K562 (cell line): ENCODE measurements around the gene FAM219B. TPM values are rescaled to one million over a fixed set of nuclear protein-coding genes. Genes with fewer than 3 reads are reported as not detected.

Source experiments
- BDP1 ChIP-seq: IDR thresholded peaks from 3 replicates; pipeline ENCODE4 v1.6.1; 2011; ENCODE audit not compliant: insufficient read length, insufficient read depth
- BRD4 ChIP-seq: fragments of 200-600 bp; sonication (generic); IDR thresholded peaks from 2 replicates; pipeline ENCODE4 v1.6.1; 2017; ENCODE audit warnings: inconsistent platforms
- BRF2 ChIP-seq: IDR thresholded peaks from 3 replicates; pipeline ENCODE4 v1.6.1; 2011; ENCODE audit warnings: borderline replicate concordance, mild to moderate bottlenecking; ENCODE audit not compliant: insufficient read length, insufficient read depth
- CHD2 ChIP-seq: IDR thresholded peaks from 2 replicates; pipeline ENCODE4 v1.6.1; 2011; ENCODE audit warnings: low read depth, low read length
- ESRRB ChIP-seq: fragments of 250-450 bp; sonication (Bioruptor Pico); IDR thresholded peaks from 2 replicates; pipeline ENCODE4 v1.5.0; 2020; ENCODE audit warnings: mild to moderate bottlenecking, moderate library complexity, borderline replicate concordance
- ETV6 ChIP-seq, 3 experiments: fragments of 150-350 bp in 1 of 3; sonication (generic) in 1 of 3; formaldehyde crosslinking in 1 of 3; IDR thresholded peaks; 2 replicates each; pipeline versions ENCODE4 v1.6.1 to v1.8.0; 2014 to 2022; ENCODE audit warnings: borderline replicate concordance in 2 of 3, low read depth in 2 of 3, antibody characterized with exemption in 1 of 3, low read length in 1 of 3, mild to moderate bottlenecking in 1 of 3, missing genetic modification reagents in 1 of 3
- FUS ChIP-seq: fragments of 200-400 bp; formaldehyde crosslinking; optimal IDR thresholded peaks from 2 replicates; pipeline ENCODE3; 2017; ENCODE audit warnings: low read depth, low read length
- GTF2E2 ChIP-seq: fragments of 200-800 bp; sonication (Bioruptor generic); IDR thresholded peaks from 2 replicates; pipeline ENCODE4 v1.6.1; 2016; ENCODE audit warnings: missing genetic modification characterization, missing compliant biosample characterization
- HDAC1 ChIP-seq, 2 experiments: fragments of 450-650 bp; IDR thresholded peaks; 2 replicates each; pipeline ENCODE4 v1.6.1; 2016 to 2017; ENCODE audit warnings: inconsistent platforms in 1 of 2, mild to moderate bottlenecking in 1 of 2, moderate library complexity in 1 of 2
- HDAC8 ChIP-seq: fragments of 450-650 bp; IDR thresholded peaks from 2 replicates; pipeline ENCODE4 v1.6.1; 2016; ENCODE audit warnings: mild to moderate bottlenecking, missing genetic modification characterization, moderate library complexity, missing compliant biosample characterization
- ILF3 ChIP-seq: fragments of 450-650 bp; IDR thresholded peaks from 2 replicates; pipeline ENCODE4 v1.6.1; 2018; ENCODE audit warnings: antibody characterized with exemption, mild to moderate bottlenecking, moderate library complexity, borderline replicate concordance
- JUNB ChIP-seq: fragments of 450-650 bp; formaldehyde crosslinking; conservative IDR thresholded peaks from 2 replicates; pipeline ENCODE4 v1.4.0; 2020; ENCODE audit warnings: mild to moderate bottlenecking
- KAT8 ChIP-seq: fragments of 450-650 bp; IDR thresholded peaks from 2 replicates; pipeline ENCODE4 v1.6.1; 2016; ENCODE audit warnings: low read depth, mild to moderate bottlenecking
- KLF10 ChIP-seq: fragments of 250-450 bp; sonication (Bioruptor Pico); IDR thresholded peaks from 2 replicates; pipeline ENCODE4 v1.6.1; 2021; ENCODE audit warnings: matching md5 sums
- MTA1 ChIP-seq: fragments of 450-650 bp; IDR thresholded peaks from 2 replicates; pipeline ENCODE4 v1.6.1; 2017; ENCODE audit warnings: borderline replicate concordance
- MTA2 ChIP-seq: fragments of 450-650 bp; IDR thresholded peaks from 2 replicates; pipeline ENCODE4 v1.6.1; 2016; ENCODE audit warnings: low read depth
- MYNN ChIP-seq, 2 experiments: sonication (generic); formaldehyde crosslinking in 1 of 2; IDR thresholded peaks; 2 replicates each; pipeline versions ENCODE4 v1.5.0 to v1.6.1; 2016 to 2020; ENCODE audit warnings: antibody characterized with exemption in 1 of 2, missing genetic modification reagents in 1 of 2
- PTTG1 ChIP-seq: fragments of 450-650 bp; IDR thresholded peaks from 2 replicates; pipeline ENCODE4 v1.6.1; 2016; ENCODE audit warnings: low read depth, mild to moderate bottlenecking, missing genetic modification characterization, missing compliant biosample characterization
- RBFOX2 ChIP-seq: fragments of 200-400 bp; formaldehyde crosslinking; IDR thresholded peaks from 2 replicates; pipeline ENCODE4 v1.6.1; 2017; ENCODE audit warnings: low read depth, mild to moderate bottlenecking, low read length, moderate library complexity
- RFX7 ChIP-seq: fragments of 250-450 bp; sonication (Bioruptor Pico); IDR thresholded peaks from 2 replicates; pipeline ENCODE4 v1.5.1; 2021; ENCODE audit warnings: mild to moderate bottlenecking
- RNF2 ChIP-seq: sonication (generic); IDR thresholded peaks from 2 replicates; pipeline ENCODE4 v1.6.1; 2016
- SREBF2 ChIP-seq: sonication (generic); formaldehyde crosslinking; IDR thresholded peaks from 2 replicates; pipeline ENCODE4 v1.4.0; 2020; ENCODE audit warnings: mild to moderate bottlenecking, missing genetic modification reagents
- U2AF2 ChIP-seq: fragments of 200-400 bp; formaldehyde crosslinking; optimal IDR thresholded peaks from 2 replicates; pipeline ENCODE3; 2017; ENCODE audit warnings: low read depth, mild to moderate bottlenecking, low read length
- ZNF121 ChIP-seq: sonication (generic); formaldehyde crosslinking; conservative IDR thresholded peaks from 2 replicates; pipeline ENCODE4 v1.8.0; 2022; ENCODE audit warnings: missing genetic modification reagents
- ZNF436 ChIP-seq: fragments of 250-450, 450-650 bp; sonication (Bioruptor Pico); formaldehyde crosslinking; IDR thresholded peaks from 2 replicates; pipeline ENCODE4 v1.7.0; 2020; ENCODE audit warnings: mild to moderate bottlenecking
- polyA plus RNA-seq, 8 experiments: library from polyadenylated mRNA; depleted of rRNA in 4 of 8; stranded (reverse) in 5 of 8; unstranded in 3 of 8; fragments of >200 nt; fragmentation: Nextera tagmentation in 2 of 8; fragmentation: Illumina TruSeq in 1 of 8; extraction: Ambion mirVana in 2 of 8; extraction: Trizol in 1 of 8; gene quantifications; 2 replicates each; pipeline versions ENCODE4 v1.2.1 to v1.2.3, GENCODE V29; 2011 to 2014; ENCODE audit warnings: inconsistent platforms in 1 of 8, missing spikeins in 1 of 8
- total RNA-seq, 7 experiments: library from RNA; depleted of rRNA in 6 of 7; stranded (reverse); fragments of >200 nt in 6 of 7; fragmentation: Illumina TruSeq in 2 of 7; extraction: Trizol in 2 of 7; gene quantifications; 2 replicates each; pipeline versions ENCODE4 v1.2.1 to v1.2.3, GENCODE V29; 2011 to 2021; ENCODE audit warnings: low replicate concordance in 1 of 7
- TF ChIP-seq, protein P1 (sequence below): fragments of 450-650 bp; IDR thresholded peaks from 2 replicates; pipeline ENCODE4 v1.6.1; 2016; ENCODE audit warnings: missing biosample characterization, missing genetic modification characterization
- TF ChIP-seq, protein P2 (sequence below): fragments of 450-650 bp; formaldehyde crosslinking; conservative IDR thresholded peaks from 2 replicates; pipeline ENCODE4 v1.4.0; 2022; ENCODE audit warnings: mild to moderate bottlenecking, missing genetic modification characterization

Gene FAM219B
- total and polyA plus RNA-seq, 9 of the 15 experiments (the other 6 are each of a cell fraction or from before 2014, with no cell fraction given): 6.8 to 50.4 (median 29.4) TPM

GRCh38 chr15:74955796-74956647, 49.4 kb upstream of the FAM219B start (continued):
- TF ChIP-seq BRF2 (no peak), KAT8 (no peak), ESRRB (CRISPR knock-in tag) (no peak), KLF10 (CRISPR knock-in tag) (no peak), RBFOX2 (peak; percentile 85), PTTG1 (tag) (no peak), RNF2 (peak; percentile 98), MTA2 (no peak), ILF3 (no peak), CHD2 (peak; percentile 20; the same call in 1 of the 2 replicates), ZNF436 (CRISPR knock-in tag) (no peak), HDAC1 (IDR thresholded peaks at IDR 0.05) (peak in 1 of 2 experiments; percentile 74; a peak in 2 of 4 replicates), ETV6 (IDR thresholded peaks at IDR 0.05; ENCODE audit: borderline replicate concordance in 1 of 2, low read depth in 2 of 2, low read length in 1 of 2) (no peak), ETV6 (CRISPR knock-in tag; IDR thresholded peaks at IDR 0.05; ENCODE audit: borderline replicate concordance) (peak; percentile 99), ZNF121 (peak; percentile 88), U2AF2 (no peak), SREBF2 (CRISPR knock-in tag) (no peak), RFX7 (no peak), BRD4 (no peak), HDAC8 (tag) (peak; percentile 92), BDP1 (no peak), MTA1 (peak; percentile 61; the same call in 1 of the 2 replicates), GTF2E2 (tag) (0 out of 2 replicates have a peak, but pooled peaks have one; percentile 34), JUNB (no peak), FUS (peak; percentile 86), MYNN (IDR thresholded peaks at IDR 0.05) (no peak; the same call in 1 of the 2 replicates), MYNN (CRISPR knock-in tag; IDR thresholded peaks at IDR 0.05) (no peak)
- TF ChIP-seq, protein P1, sequence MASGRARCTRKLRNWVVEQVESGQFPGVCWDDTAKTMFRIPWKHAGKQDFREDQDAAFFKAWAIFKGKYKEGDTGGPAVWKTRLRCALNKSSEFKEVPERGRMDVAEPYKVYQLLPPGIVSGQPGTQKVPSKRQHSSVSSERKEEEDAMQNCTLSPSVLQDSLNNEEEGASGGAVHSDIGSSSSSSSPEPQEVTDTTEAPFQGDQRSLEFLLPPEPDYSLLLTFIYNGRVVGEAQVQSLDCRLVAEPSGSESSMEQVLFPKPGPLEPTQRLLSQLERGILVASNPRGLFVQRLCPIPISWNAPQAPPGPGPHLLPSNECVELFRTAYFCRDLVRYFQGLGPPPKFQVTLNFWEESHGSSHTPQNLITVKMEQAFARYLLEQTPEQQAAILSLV: no peak
- TF ChIP-seq, protein P2, sequence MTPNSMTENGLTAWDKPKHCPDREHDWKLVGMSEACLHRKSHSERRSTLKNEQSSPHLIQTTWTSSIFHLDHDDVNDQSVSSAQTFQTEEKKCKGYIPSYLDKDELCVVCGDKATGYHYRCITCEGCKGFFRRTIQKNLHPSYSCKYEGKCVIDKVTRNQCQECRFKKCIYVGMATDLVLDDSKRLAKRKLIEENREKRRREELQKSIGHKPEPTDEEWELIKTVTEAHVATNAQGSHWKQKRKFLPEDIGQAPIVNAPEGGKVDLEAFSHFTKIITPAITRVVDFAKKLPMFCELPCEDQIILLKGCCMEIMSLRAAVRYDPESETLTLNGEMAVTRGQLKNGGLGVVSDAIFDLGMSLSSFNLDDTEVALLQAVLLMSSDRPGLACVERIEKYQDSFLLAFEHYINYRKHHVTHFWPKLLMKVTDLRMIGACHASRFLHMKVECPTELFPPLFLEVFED: no peak
